HK-2 (cell line): ENCODE measurements around the gene ERFL.
"Not testable (repeated sequence)": the region's sequence is repeated elsewhere in the genome, so short reads cannot be mapped to it uniquely, and the experiment has no call there.

Experiments
- DNase-seq: peaks from one replicate; pipeline ENCODE4 v3.0.0-alpha.2; 2018; ENCODE audit not compliant: unreplicated experiment

The ERFL gene

GRCh38 chr19:41877916-41878905 lies 50.0 kb downstream of the ERFL start:
- no peak for DNase-seq

- no peak for DNase-seq
Measured at GRCh38 chr19:41876847-41877832, 51.1 kb downstream of the ERFL start, which contains the start of gene CD79A. Gene CD79A (plus strand): TSS chr19:41877279. CDS start chr19:41877305, 26 bp downstream.

GRCh38 chr19:41875973-41876372 lies 52.3 kb downstream of the ERFL start:
- not testable (repeated sequence) for DNase-seq

- peak; percentile 88 for DNase-seq
Measured at GRCh38 chr19:41872775-41873647, 55.2 kb downstream of the ERFL start.

- DNase-seq, result peak; percentile 44
Measured at GRCh38 chr19:41872384-41872774, 55.9 kb downstream of the ERFL start.

GRCh38 chr19:41871573-41872383 lies 56.5 kb downstream of the ERFL start:
- peak; percentile 43 for DNase-seq

- DNase-seq, result peak; percentile 45
Measured at GRCh38 chr19:41870401-41870873, 57.8 kb downstream of the ERFL start.

- no peak for DNase-seq
Measured at GRCh38 chr19:41869374-41869955, 58.8 kb downstream of the ERFL start.

- DNase-seq, result no peak
Measured at GRCh38 chr19:41868989-41869300, 59.3 kb downstream of the ERFL start.

- no peak for DNase-seq
Measured at GRCh38 chr19:41868120-41868988, 59.9 kb downstream of the ERFL start.

- DNase-seq, result no peak
Measured at GRCh38 chr19:41866284-41866683, 62.0 kb downstream of the ERFL start.

GRCh38 chr19:41864374-41864773 lies 63.9 kb downstream of the ERFL start:
- DNase-seq, result no peak

GRCh38 chr19:41863209-41863931 lies 64.9 kb downstream of the ERFL start:
- no peak for DNase-seq

- DNase-seq, result no peak
Measured at GRCh38 chr19:41862445-41862986, 65.7 kb downstream of the ERFL start.

GRCh38 chr19:41861846-41862245 lies 66.4 kb downstream of the ERFL start:
- DNase-seq, result no peak

GRCh38 chr19:41861116-41861768 lies 67.0 kb downstream of the ERFL start:
- DNase-seq, result no peak

- DNase-seq, result peak; percentile 35
Measured at GRCh38 chr19:41860419-41861115, 67.7 kb downstream of the ERFL start.
